Stimulated activated naive CD8-positive, alpha-beta T cell treated with anti-CD3 and anti-CD28 coated beads, Interleukin-15, Interleukin-2, amounts not matched to agents 100 ng/mL and 50 ng/mL, for 24 hours (primary cell): ENCODE measurements around the gene CLTRN.
"Not testable (repeated sequence)": the region's sequence is repeated elsewhere in the genome, so short reads cannot be mapped to it uniquely, and the experiment has no call there.

Source experiments
- H3K27ac Mint-ChIP-seq: one replicate; pipeline ENCODE4 v1.8.0; 2021; ENCODE audit warnings: mild to moderate bottlenecking, mixed read lengths
- H3K27me3 Mint-ChIP-seq: one replicate; pipeline ENCODE4 v1.8.0; 2021; ENCODE audit warnings: mixed read lengths
- H3K36me3 Mint-ChIP-seq: one replicate; pipeline ENCODE4 v1.8.0; 2021; ENCODE audit warnings: low read depth, mixed read lengths
- H3K4me1 Mint-ChIP-seq: one replicate; pipeline ENCODE4 v1.8.0; 2021; ENCODE audit warnings: low read depth, mixed read lengths
- H3K4me3 Mint-ChIP-seq: one replicate; pipeline ENCODE4 v1.8.0; 2021; ENCODE audit warnings: mild to moderate bottlenecking, mixed read lengths
- H3K9me3 Mint-ChIP-seq: one replicate; pipeline ENCODE4 v1.8.0; 2021; ENCODE audit warnings: mixed read lengths

CLTRN gene, protein sequence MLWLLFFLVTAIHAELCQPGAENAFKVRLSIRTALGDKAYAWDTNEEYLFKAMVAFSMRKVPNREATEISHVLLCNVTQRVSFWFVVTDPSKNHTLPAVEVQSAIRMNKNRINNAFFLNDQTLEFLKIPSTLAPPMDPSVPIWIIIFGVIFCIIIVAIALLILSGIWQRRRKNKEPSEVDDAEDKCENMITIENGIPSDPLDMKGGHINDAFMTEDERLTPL

DNA sequence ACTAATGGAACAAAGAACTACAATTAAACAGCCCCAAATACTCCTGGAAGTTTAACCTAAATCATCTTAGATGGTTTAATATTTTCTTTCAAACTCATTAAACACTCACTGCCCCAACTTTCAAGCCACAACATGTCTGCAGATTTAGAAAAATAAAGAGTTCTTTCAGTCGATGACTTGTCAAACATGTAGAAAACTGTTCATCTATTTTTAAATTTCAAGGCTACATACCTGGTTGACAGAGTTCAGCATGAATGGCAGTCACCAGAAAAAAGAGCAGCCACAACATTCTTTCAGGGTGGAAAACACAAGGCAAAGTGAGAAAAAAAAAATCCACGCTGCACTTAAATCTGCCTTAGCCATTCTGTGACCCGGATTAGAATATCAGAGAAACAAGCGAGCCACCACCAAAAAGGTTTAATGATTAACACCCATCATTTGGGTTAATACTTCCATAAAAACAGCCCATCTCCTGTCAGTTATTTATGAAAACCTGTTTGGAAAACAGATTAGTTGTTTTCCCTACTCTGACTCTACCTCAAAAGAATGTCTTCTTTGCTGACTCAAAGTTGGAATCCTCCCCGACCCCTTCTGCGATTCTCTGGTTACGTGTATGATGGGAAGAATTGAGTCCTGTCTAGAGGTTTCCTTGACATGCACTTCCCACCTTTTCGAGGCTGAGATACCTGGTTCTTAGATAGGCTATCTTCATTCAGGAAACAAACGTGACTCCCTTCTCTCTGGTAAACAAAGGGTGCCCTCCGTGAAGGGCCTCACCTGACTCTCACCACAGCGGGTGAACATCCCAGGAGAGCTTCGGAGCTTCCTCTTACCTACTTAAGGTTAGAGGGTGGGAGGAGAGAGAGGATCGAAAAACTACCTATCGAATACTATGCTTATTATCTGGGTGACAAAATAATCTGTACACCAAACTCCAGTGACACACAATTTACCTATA lies at the start of gene CLTRN:
CLTRN (minus strand) TSS at position 319 of the 958 bp plus-strand sequence; CDS start at position 289, 30 bp downstream.
- Mint-ChIP-seq H3K27me3 (peaks cover 17% of the 10 kb centered on the region), H3K4me3 (no peak within 1 kb of the TSS), H3K4me1 (no peaks in the 10 kb centered on the region), H3K27ac (no peak within 1 kb of the TSS), H3K36me3 (no peaks in the 10 kb centered on the region), H3K9me3 (no peaks in the 10 kb centered on the region)

DNA sequence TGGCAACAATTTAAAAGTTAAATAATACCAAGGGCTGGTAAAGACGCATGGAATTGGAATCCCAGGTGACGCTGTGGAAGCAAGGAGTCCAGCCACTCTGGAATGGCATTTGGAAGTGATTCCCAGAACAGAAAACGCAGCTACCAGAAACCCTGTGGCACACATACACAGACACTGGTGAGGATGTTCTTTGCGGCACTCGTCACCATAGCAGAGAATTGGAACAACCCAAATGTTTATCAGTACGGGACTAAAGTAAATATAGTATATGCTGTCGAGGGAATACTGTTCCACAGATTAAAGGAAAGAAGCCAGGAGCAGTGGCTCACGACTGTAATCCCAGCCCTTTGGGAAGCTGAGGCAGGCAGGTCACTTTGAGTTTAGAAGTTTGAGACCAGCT lies 39.7 kb upstream of the CLTRN start:
- peaks cover 14% of the 10 kb centered on the region for H3K36me3 Mint-ChIP-seq
- H3K27me3 Mint-ChIP-seq, H3K27ac Mint-ChIP-seq, H3K9me3 Mint-ChIP-seq, H3K4me3 Mint-ChIP-seq, H3K4me1 Mint-ChIP-seq: not testable (repeated sequence)

DNA sequence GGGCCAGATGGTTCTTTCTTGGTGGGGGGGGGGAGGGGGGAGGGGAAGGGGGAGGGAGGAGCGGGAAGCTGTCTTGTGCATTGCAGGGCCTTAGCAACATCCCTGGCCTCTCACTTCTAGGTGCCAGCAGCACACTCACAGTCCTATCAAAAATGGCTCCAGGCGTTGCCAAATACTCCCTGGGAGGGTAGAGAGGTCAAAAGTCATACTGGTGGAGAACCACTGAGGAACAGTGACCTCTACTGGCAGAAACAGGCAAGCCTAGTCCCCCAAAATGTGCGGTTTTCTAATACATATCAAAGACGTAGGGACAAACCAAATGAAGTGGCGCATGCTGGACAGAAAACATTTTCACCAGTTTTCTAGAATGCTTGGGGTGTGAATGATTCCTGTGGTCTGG lies 39.2 kb upstream of the CLTRN start:
- peaks cover 14% of the 10 kb centered on the region for H3K36me3 Mint-ChIP-seq
- not testable (repeated sequence) for H3K27ac Mint-ChIP-seq, H3K4me1 Mint-ChIP-seq, H3K4me3 Mint-ChIP-seq, H3K27me3 Mint-ChIP-seq, H3K9me3 Mint-ChIP-seq

DNA sequence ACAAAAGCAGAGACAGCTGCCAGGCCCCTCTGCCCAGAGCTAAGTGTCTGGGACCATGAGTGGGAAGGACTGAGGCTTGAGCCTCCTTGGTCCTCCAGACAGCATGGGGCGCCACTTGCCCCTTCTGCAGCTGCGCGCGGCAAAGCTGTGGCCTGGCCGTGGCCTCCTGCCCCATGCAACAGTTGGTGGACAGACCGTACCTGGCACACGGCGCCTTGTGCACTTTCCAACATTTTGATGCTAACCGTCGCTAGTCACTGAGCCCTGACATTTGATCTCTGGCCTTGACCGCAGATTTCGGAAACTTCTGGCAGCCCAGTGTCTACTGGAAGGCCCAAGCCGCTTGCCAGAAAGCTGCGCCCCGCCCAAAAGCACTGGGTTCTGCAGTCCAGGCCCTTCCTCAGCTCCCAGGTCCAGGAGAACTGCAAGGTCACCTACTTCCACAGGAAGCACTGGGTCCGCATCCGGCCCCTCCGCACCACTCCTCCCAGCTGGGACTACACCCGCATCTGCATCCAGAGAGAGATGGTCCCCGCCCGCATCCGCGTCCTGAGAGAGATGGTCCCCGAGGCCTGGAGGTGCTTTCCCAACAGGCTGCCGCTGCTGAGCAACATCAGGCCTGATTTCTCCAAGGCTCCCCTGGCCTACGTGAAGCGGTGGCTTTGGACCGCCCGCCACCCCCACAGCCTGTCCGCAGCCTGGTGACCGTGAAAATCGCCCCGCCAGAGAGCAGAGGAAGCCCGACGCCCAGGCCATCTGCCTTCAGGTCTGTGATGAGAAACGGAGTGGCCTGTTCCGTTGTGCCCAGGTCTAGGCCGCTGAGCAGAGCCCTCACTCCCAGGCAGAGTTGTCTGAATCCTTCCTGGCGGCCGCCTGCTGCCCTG lies 38.1 kb upstream of the CLTRN start:
- H3K4me3 Mint-ChIP-seq = no peak overlapping the region
- no peaks in the 10 kb centered on the region for H3K4me1 Mint-ChIP-seq
- H3K27me3 Mint-ChIP-seq = no peaks in the 10 kb centered on the region
- no peak overlapping the region for H3K27ac Mint-ChIP-seq
- H3K36me3 Mint-ChIP-seq = peaks cover 14% of the 10 kb centered on the region
- H3K9me3 Mint-ChIP-seq = no peaks in the 10 kb centered on the region

DNA sequence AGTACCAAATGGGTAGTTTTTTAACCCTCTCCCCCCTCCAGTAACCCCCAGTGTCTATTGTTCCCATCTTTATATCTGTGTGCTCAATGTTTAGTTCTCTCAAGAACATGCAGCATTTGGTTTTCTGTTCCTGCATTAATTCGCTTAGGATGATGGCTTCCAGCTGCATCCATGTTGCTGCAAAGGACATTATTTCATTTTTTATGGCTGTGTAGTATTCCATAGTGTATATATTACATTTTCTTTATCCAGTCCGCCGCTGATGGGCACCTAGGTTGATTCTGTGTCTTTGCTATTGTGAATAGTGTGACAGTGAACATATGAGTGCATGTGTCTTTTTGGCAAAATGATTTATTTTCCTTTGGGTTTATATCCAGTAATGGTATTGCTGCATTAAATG lies 31.9 kb upstream of the CLTRN start:
- no peak overlapping the region for H3K27ac Mint-ChIP-seq
- peaks cover 20% of the 10 kb centered on the region for H3K36me3 Mint-ChIP-seq
- no peaks in the 10 kb centered on the region for H3K27me3 Mint-ChIP-seq

DNA sequence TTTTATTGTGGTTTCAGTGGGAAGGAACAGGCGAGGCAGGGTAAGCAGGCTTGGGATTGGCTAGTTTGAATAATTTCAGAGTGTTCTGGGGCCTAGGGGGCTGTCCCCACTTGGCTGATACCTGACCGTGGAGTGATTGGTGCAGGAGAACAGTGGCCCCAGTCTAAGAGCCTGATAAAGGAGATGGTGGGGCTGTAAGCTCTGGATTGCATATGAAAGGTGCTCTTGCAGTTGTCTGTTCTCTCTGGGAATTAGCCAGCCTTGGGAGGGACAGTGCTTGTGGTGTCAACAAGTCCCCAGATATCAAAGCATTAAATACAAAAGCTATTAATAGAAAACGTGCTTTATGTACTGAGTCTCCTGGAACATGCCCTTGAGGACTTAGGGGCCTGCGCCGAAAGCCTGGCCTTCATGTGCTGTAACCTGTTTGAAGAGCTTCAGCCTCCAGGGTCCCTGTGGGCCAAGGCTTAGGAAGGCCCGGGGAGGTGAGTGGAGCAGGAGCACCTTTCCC lies 30.4 kb upstream of the CLTRN start:
- no peaks in the 10 kb centered on the region for H3K27me3 Mint-ChIP-seq
- H3K9me3 Mint-ChIP-seq = no peaks in the 10 kb centered on the region
- H3K27ac Mint-ChIP-seq = no peak overlapping the region

More for the DNA sequence above, 31.9 kb upstream of the CLTRN start:
- H3K4me1 Mint-ChIP-seq = peaks cover 3% of the 10 kb centered on the region
- H3K4me3 Mint-ChIP-seq = no peak overlapping the region
- H3K9me3 Mint-ChIP-seq = no peaks in the 10 kb centered on the region

DNA sequence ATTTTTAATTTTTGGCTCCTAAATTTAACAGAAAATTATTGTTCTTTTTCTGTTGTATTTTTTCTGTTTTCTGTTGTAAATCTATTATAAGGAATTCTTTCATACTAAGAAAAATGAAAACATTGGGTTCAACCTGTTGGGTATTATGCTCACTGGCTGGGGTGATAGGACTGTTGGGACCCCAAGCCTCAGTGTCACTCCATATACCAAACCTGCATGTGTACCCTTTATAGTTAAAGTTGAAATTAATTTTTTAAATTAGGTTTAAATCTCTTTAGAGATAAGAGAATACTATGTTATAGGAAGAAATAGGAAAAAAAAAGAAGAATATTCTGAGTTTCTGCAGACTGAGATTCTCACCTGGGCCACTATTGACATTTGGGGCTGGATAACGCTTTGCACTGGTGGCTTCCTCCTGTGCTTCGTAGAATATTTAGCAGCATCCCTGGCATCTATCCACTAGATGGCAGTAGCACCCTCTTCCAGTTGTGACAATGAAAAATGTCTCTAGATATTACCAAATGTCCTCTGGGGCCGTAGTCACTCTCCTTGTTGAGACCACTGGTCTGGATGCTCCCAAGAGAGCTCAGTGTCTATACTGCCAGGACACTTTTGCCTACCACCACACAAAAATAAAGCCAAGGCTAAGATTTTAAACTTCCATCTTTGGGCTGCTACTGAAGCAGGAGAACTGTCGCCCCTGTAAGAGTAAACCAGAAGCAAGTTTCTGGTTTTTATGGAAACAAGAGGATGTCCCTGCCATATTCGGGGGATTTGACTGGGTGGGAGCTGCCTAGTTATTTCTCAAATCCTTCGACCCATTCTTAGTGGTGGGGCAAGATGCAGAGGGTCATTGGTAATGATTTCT lies 22.4 kb upstream of the CLTRN start:
- H3K4me1 Mint-ChIP-seq = peaks cover 5% of the 10 kb centered on the region

More for the DNA sequence above, 30.4 kb upstream of the CLTRN start:
- Mint-ChIP-seq H3K36me3 (peaks cover 17% of the 10 kb centered on the region), H3K4me1 (peaks cover 3% of the 10 kb centered on the region), H3K4me3 (no peak overlapping the region)

DNA sequence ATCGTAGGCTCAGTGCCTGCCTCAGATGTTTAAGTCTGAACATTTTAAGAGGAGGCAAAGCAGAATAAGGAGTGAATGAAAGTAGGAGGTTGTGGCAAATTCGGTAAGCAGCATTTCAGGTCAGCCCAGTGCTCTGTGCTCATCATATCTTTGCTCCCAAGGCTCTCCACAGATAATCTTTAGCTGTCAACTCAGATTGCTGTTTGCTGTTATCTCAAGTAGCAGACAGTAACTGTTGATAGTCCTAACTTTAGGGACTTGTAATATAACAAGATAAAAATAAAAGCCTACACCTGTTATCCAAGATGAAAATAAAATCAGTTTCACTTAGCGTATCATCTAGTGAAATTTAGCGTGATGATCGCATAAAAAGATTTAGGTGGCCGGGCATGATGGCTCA lies 18.6 kb upstream of the CLTRN start:
- Mint-ChIP-seq H3K9me3 (no peaks in the 10 kb centered on the region), H3K4me1 (peaks cover 19% of the 10 kb centered on the region), H3K27me3 (no peaks in the 10 kb centered on the region), H3K4me3 (no peak overlapping the region), H3K27ac (no peak overlapping the region), H3K36me3 (peaks cover 8% of the 10 kb centered on the region)

More for the DNA sequence above, 22.4 kb upstream of the CLTRN start:
- no peaks in the 10 kb centered on the region for H3K9me3 Mint-ChIP-seq
- peaks cover 21% of the 10 kb centered on the region for H3K36me3 Mint-ChIP-seq
- H3K27ac Mint-ChIP-seq = no peak overlapping the region
- no peak overlapping the region for H3K4me3 Mint-ChIP-seq
- no peaks in the 10 kb centered on the region for H3K27me3 Mint-ChIP-seq

DNA sequence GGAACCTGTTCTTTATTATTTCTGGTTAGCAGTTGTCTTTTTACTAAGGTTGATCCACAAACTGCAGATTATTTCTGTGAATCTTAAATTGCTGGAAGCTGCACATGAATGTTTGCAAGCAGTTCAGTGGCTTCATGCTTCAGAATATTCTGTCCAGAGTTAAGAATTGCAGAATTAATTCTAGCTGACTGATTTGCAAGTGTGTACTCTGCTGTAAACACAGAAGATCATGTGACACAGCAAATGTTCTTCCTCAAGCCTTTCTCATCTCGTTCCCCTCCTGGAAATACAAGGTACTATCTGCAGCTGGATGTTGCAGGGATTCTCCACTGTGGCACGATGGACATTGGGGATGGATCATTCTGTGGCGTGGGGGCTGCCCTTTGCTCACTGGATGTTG lies 16.8 kb upstream of the CLTRN start:
- peaks cover 12% of the 10 kb centered on the region for H3K36me3 Mint-ChIP-seq
- no peaks in the 10 kb centered on the region for H3K9me3 Mint-ChIP-seq
- H3K27me3 Mint-ChIP-seq = no peaks in the 10 kb centered on the region
- H3K27ac Mint-ChIP-seq = no peak overlapping the region
- H3K4me3 Mint-ChIP-seq = no peak overlapping the region
- peaks cover 32% of the 10 kb centered on the region for H3K4me1 Mint-ChIP-seq

DNA sequence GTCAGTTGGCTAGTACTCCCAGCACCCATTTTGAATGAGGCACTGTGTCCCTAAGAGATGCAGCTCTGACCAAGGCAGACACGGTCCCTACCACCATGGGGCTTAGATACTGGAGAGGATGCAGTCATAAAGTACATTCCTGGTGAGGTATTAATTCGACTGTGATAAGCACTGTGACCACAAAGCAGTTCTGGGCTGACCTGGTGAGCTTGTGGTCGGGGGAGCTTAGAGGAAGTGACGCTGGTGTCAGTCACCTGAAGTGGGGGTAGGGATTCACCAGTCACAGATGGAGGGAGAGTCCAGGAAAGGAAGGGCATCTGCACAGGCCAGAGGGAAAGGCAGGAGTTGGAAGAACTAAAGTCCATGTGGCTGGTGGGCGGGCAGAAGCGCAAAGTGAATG lies 15.8 kb upstream of the CLTRN start:
- Mint-ChIP-seq H3K4me1 (peaks cover 36% of the 10 kb centered on the region), H3K27ac (no peak overlapping the region), H3K36me3 (peaks cover 12% of the 10 kb centered on the region), H3K27me3 (no peaks in the 10 kb centered on the region), H3K9me3 (no peaks in the 10 kb centered on the region), H3K4me3 (no peak overlapping the region)

DNA sequence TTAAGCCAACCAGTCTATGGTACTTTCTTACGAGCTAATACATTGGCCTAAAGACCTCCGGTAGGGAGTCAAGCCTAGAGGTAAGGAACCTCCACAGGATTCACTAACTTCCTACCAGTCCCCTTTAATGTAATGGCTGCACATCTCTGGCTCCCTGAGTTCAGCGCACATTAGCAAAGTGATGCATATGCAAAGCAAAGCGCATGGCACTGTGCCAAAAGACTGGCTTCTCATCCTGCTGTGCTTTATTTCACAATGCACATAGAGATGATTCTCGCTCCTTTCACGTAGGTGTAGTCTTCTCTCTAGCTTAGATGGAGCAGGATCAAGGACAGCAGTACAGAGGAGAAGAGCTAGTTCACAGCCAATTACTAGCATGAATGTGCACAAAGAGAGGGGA lies 14.6 kb upstream of the CLTRN start:
- Mint-ChIP-seq H3K4me1 (peaks cover 36% of the 10 kb centered on the region), H3K27ac (no peak overlapping the region), H3K36me3 (peaks cover 12% of the 10 kb centered on the region), H3K9me3 (no peaks in the 10 kb centered on the region), H3K4me3 (no peak overlapping the region), H3K27me3 (no peaks in the 10 kb centered on the region)

DNA sequence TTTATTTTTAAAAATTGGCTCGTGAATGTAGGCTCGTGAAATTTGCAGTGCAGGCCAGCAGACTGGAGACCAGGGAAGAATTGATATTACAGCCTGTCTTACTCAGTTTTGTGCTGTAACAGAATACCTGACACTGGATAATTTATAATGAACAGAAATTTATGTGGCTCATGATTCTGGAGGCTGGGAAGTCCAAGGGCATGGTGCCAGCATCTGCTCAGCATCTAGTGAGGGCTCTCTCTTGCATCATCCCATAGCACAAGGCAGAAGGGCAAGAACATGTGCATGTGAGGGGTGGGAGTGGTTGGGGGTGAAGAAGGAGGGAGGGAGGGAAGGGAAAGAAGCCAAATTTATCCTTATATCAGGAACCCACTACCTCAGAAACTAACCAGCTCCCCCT lies 13.7 kb upstream of the CLTRN start:
- no peak overlapping the region for H3K27ac Mint-ChIP-seq
- no peak overlapping the region for H3K4me3 Mint-ChIP-seq
- H3K9me3 Mint-ChIP-seq = no peaks in the 10 kb centered on the region
- no peaks in the 10 kb centered on the region for H3K27me3 Mint-ChIP-seq
- H3K36me3 Mint-ChIP-seq = peaks cover 12% of the 10 kb centered on the region
- H3K4me1 Mint-ChIP-seq = peaks cover 39% of the 10 kb centered on the region

DNA sequence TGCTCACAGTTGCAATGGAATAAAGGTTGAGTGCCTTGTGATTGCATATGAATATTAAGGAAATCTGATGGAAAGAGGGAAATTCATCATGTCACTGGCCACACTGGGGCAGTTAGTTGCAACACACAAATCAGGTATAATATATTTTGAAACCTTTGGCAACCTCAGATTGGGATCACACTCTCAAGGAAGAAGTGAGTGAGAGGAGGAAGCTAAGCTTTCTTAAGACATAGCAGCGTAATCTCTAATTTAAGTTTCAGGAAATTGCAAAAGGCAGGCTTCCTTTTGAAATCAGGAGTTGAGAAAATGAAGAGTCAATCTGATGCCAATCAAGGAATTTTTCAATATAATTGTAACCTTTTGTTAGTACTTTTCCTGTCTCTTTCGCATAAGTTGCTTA lies 12.3 kb upstream of the CLTRN start:
- Mint-ChIP-seq H3K4me1 (peaks cover 50% of the 10 kb centered on the region), H3K27ac (no peak overlapping the region), H3K27me3 (no peaks in the 10 kb centered on the region), H3K36me3 (peaks cover 12% of the 10 kb centered on the region), H3K4me3 (no peak overlapping the region), H3K9me3 (no peaks in the 10 kb centered on the region)

DNA sequence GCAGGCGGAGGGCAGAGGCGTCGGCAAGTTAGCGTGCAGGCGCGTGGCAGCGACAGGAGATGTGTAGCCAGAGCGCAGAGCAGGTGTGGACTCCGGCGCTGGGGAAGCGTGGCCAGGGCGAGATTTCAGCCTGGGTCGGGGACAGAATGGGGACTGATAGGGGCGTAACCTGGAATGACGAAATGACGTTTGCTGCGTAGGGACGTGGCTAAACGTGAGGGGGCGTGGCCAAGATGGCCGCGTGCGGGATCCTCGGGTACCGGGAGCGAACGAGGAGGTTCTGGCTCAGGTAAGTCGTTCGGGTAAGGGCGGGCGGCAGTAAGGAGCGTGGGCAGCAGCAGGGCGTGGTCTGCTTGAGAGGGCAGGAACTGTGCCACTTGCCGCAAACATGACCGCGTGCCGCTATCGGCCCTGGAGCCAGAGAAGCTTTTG lies 10.9 kb upstream of the CLTRN start:
- Mint-ChIP-seq H3K27ac (no peak overlapping the region), H3K9me3 (no peaks in the 10 kb centered on the region), H3K27me3 (no peaks in the 10 kb centered on the region), H3K4me1 (peaks cover 54% of the 10 kb centered on the region), H3K36me3 (peaks cover 8% of the 10 kb centered on the region), H3K4me3 (no peak overlapping the region)
